T-helper 2 cell treated with Interferon-gamma antibody and Interleukin-4, amounts not matched to agents 5 μg/mL and 100 μg/mL, for 36 hours (primary cell): ENCODE results near the gene WDR6.

ENCODE experiments used
- DNase-seq: peaks from one replicate; pipeline ENCODE4 v3.0.0; 2021; ENCODE audit warnings: low spot score
- H3K27ac Mint-ChIP-seq: one replicate; pipeline ENCODE4 v1.8.0; 2021; ENCODE audit warnings: mild to moderate bottlenecking, mixed read lengths
- H3K27me3 Mint-ChIP-seq: one replicate; pipeline ENCODE4 v1.8.0; 2021; ENCODE audit warnings: low read depth, mixed read lengths
- H3K36me3 Mint-ChIP-seq: one replicate; pipeline ENCODE4 v1.8.0; 2021; ENCODE audit warnings: low read depth, mixed read lengths
- H3K4me1 Mint-ChIP-seq: one replicate; pipeline ENCODE4 v1.8.0; 2021; ENCODE audit warnings: low read depth, mixed read lengths
- H3K4me3 Mint-ChIP-seq: one replicate; pipeline ENCODE4 v1.8.0; 2022; ENCODE audit warnings: mild to moderate bottlenecking, moderate library complexity, mixed read lengths
- H3K9me3 Mint-ChIP-seq: one replicate; pipeline ENCODE4 v1.8.0; 2021; ENCODE audit warnings: mixed read lengths

WDR6 gene

GRCh38 chr3:49007068-49007770 lies at the start of gene WDR6:
Gene WDR6, plus strand, starts transcription at chr3:49007391. Its CDS starts 41 bp downstream, at chr3:49007432.
- no peaks in the 10 kb centered on the region for H3K9me3 Mint-ChIP-seq
- H3K36me3 Mint-ChIP-seq = peaks cover 14% of the 10 kb centered on the region
- peak within 1 kb of the TSS; percentile 98 for H3K4me3 Mint-ChIP-seq
- peaks cover 17% of the 10 kb centered on the region for H3K4me1 Mint-ChIP-seq
- peak within 1 kb of the TSS; percentile 99 for H3K27ac Mint-ChIP-seq
- no peaks in the 10 kb centered on the region for H3K27me3 Mint-ChIP-seq
- DNase-seq = peak; percentile 98

- Mint-ChIP-seq H3K27me3 (no peaks in the 10 kb centered on the region), H3K36me3 (peaks cover 32% of the 10 kb centered on the region), H3K9me3 (no peaks in the 10 kb centered on the region), H3K4me1 (peaks cover 2% of the 10 kb centered on the region), H3K27ac (no peak overlapping the region), H3K4me3 (no peak overlapping the region)
- DNase-seq = no peak
Observed at GRCh38 chr3:48960841-48961413, 46.3 kb upstream of the WDR6 start.

- peaks cover 12% of the 10 kb centered on the region for H3K4me1 Mint-ChIP-seq
- H3K9me3 Mint-ChIP-seq = no peaks in the 10 kb centered on the region
- H3K36me3 Mint-ChIP-seq = peaks cover 35% of the 10 kb centered on the region
- no peak overlapping the region for H3K4me3 Mint-ChIP-seq
- H3K27ac Mint-ChIP-seq = no peak overlapping the region
- no peaks in the 10 kb centered on the region for H3K27me3 Mint-ChIP-seq
- DNase-seq = no peak
Observed at GRCh38 chr3:48962340-48962739, 44.9 kb upstream of the WDR6 start.

GRCh38 chr3:48962939-48963338 lies 44.3 kb upstream of the WDR6 start:
- Mint-ChIP-seq H3K4me3 (no peak overlapping the region), H3K27ac (no peak overlapping the region), H3K4me1 (peaks cover 11% of the 10 kb centered on the region), H3K9me3 (no peaks in the 10 kb centered on the region), H3K27me3 (no peaks in the 10 kb centered on the region), H3K36me3 (peaks cover 36% of the 10 kb centered on the region)
- DNase-seq = no peak

- no peak for DNase-seq
- Mint-ChIP-seq H3K4me1 (peaks cover 11% of the 10 kb centered on the region), H3K27ac (no peak overlapping the region), H3K36me3 (peaks cover 33% of the 10 kb centered on the region), H3K27me3 (no peaks in the 10 kb centered on the region), H3K9me3 (no peaks in the 10 kb centered on the region), H3K4me3 (no peak overlapping the region)
Observed at GRCh38 chr3:48963591-48963990, 43.6 kb upstream of the WDR6 start.

- H3K27ac Mint-ChIP-seq = no peak overlapping the region
- H3K27me3 Mint-ChIP-seq = no peaks in the 10 kb centered on the region
- H3K36me3 Mint-ChIP-seq = peaks cover 52% of the 10 kb centered on the region
- H3K9me3 Mint-ChIP-seq = no peaks in the 10 kb centered on the region
- DNase-seq = no peak
- peaks cover 11% of the 10 kb centered on the region for H3K4me1 Mint-ChIP-seq
- H3K4me3 Mint-ChIP-seq = no peak overlapping the region
Observed at GRCh38 chr3:48966367-48966766, 40.8 kb upstream of the WDR6 start.

GRCh38 chr3:48966876-48967361 lies 40.3 kb upstream of the WDR6 start:
- Mint-ChIP-seq H3K4me1 (peaks cover 11% of the 10 kb centered on the region), H3K36me3 (peaks cover 54% of the 10 kb centered on the region), H3K27me3 (no peaks in the 10 kb centered on the region), H3K4me3 (no peak overlapping the region), H3K9me3 (no peaks in the 10 kb centered on the region), H3K27ac (peak overlapping the region; percentile 17)
- no peak for DNase-seq

GRCh38 chr3:48970586-48970985 lies 36.6 kb upstream of the WDR6 start:
- DNase-seq = no peak
- Mint-ChIP-seq H3K4me3 (no peak overlapping the region), H3K36me3 (peaks cover 45% of the 10 kb centered on the region), H3K9me3 (no peaks in the 10 kb centered on the region), H3K27me3 (no peaks in the 10 kb centered on the region), H3K27ac (no peak overlapping the region), H3K4me1 (peaks cover 11% of the 10 kb centered on the region)

GRCh38 chr3:48974076-48974864 lies 32.9 kb upstream of the WDR6 start:
- H3K27ac Mint-ChIP-seq = no peak overlapping the region
- H3K4me1 Mint-ChIP-seq = no peaks in the 10 kb centered on the region
- no peak for DNase-seq
- H3K9me3 Mint-ChIP-seq = no peaks in the 10 kb centered on the region
- peaks cover 49% of the 10 kb centered on the region for H3K36me3 Mint-ChIP-seq
- no peaks in the 10 kb centered on the region for H3K27me3 Mint-ChIP-seq
- no peak overlapping the region for H3K4me3 Mint-ChIP-seq

- no peaks in the 10 kb centered on the region for H3K4me1 Mint-ChIP-seq
- H3K9me3 Mint-ChIP-seq = no peaks in the 10 kb centered on the region
- no peak overlapping the region for H3K27ac Mint-ChIP-seq
- no peak overlapping the region for H3K4me3 Mint-ChIP-seq
- no peak for DNase-seq
- no peaks in the 10 kb centered on the region for H3K27me3 Mint-ChIP-seq
- peaks cover 61% of the 10 kb centered on the region for H3K36me3 Mint-ChIP-seq
Observed at GRCh38 chr3:48979451-48979850, 27.7 kb upstream of the WDR6 start.

- no peaks in the 10 kb centered on the region for H3K4me1 Mint-ChIP-seq
- H3K27me3 Mint-ChIP-seq = no peaks in the 10 kb centered on the region
- peak overlapping the region; percentile 52 for H3K27ac Mint-ChIP-seq
- peaks cover 55% of the 10 kb centered on the region for H3K36me3 Mint-ChIP-seq
- no peak for DNase-seq
- no peaks in the 10 kb centered on the region for H3K9me3 Mint-ChIP-seq
- no peak overlapping the region for H3K4me3 Mint-ChIP-seq
Observed at GRCh38 chr3:48980295-48980694, 26.9 kb upstream of the WDR6 start.

GRCh38 chr3:48982016-48982415 lies 25.2 kb upstream of the WDR6 start:
- Mint-ChIP-seq H3K27me3 (no peaks in the 10 kb centered on the region), H3K4me3 (no peak overlapping the region), H3K27ac (no peak overlapping the region), H3K4me1 (no peaks in the 10 kb centered on the region), H3K9me3 (no peaks in the 10 kb centered on the region), H3K36me3 (peaks cover 50% of the 10 kb centered on the region)
- no peak for DNase-seq

- Mint-ChIP-seq H3K4me1 (peaks cover under 1% of the 10 kb centered on the region), H3K9me3 (no peaks in the 10 kb centered on the region), H3K36me3 (peaks cover 50% of the 10 kb centered on the region), H3K4me3 (no peak overlapping the region), H3K27me3 (no peaks in the 10 kb centered on the region), H3K27ac (no peak overlapping the region)
- no peak for DNase-seq
Observed at GRCh38 chr3:48982686-48983085, 24.5 kb upstream of the WDR6 start.

GRCh38 chr3:48983096-48983495 lies 24.1 kb upstream of the WDR6 start:
- Mint-ChIP-seq H3K4me1 (peaks cover 4% of the 10 kb centered on the region), H3K36me3 (peaks cover 48% of the 10 kb centered on the region), H3K4me3 (no peak overlapping the region), H3K27me3 (no peaks in the 10 kb centered on the region), H3K27ac (no peak overlapping the region), H3K9me3 (no peaks in the 10 kb centered on the region)
- DNase-seq = no peak
